COLO668 (cell line): ENCODE results near the gene PICK1.

Source experiments
- DNase-seq: peaks from one replicate; lab custom pipeline; 2025; ENCODE audit not compliant: unreplicated experiment; lab: John Stamatoyannopoulos, UW

PICK1 gene

GRCh38 chr22:38046070-38046748 is 11.0 kb upstream of the PICK1 start:
- DNase-seq: no peak

GRCh38 chr22:38049812-38050619 is 7.2 kb upstream of the PICK1 start:
- no peak for DNase-seq

GRCh38 chr22:38050720-38051119 is 6.5 kb upstream of the PICK1 start:
- DNase-seq: no peak

- DNase-seq: peak; percentile 36
Observed at GRCh38 chr22:38051261-38051660, 5.9 kb upstream of the PICK1 start.

- DNase-seq: peak; percentile 90
Observed at GRCh38 chr22:38051900-38052862, 5.0 kb upstream of the PICK1 start.

GRCh38 chr22:38062791-38063190 is 5.6 kb downstream of the PICK1 start:
- DNase-seq: no peak

GRCh38 chr22:38065539-38065938 is 8.3 kb downstream of the PICK1 start:
- no peak for DNase-seq

GRCh38 chr22:38066381-38067027 is 9.3 kb downstream of the PICK1 start:
- no peak for DNase-seq

- no peak for DNase-seq
Observed at GRCh38 chr22:38067028-38067415, 9.8 kb downstream of the PICK1 start.

GRCh38 chr22:38067761-38068360 is 10.7 kb downstream of the PICK1 start:
- no peak for DNase-seq

- DNase-seq: no peak
Observed at GRCh38 chr22:38068641-38069371, 11.6 kb downstream of the PICK1 start.

- no peak for DNase-seq
Observed at GRCh38 chr22:38069372-38070249, 12.4 kb downstream of the PICK1 start.

- DNase-seq: no peak
Observed at GRCh38 chr22:38070250-38070921, 13.2 kb downstream of the PICK1 start.

GRCh38 chr22:38071421-38072321 is 14.5 kb downstream of the PICK1 start:
- DNase-seq: no peak

- DNase-seq: no peak
Observed at GRCh38 chr22:38072322-38073149, 15.3 kb downstream of the PICK1 start.
